K562 (cell line): Measurements from ENCODE around the gene FNDC4.

Source experiments
- CREB5 ChIP-seq: fragments of 250-450 bp; sonication (Bioruptor Pico); IDR thresholded peaks from 2 replicates; pipeline ENCODE4 v1.5.0; 2020; ENCODE audit warnings: mild to moderate bottlenecking
- EZH2 ChIP-seq: IDR thresholded peaks from 2 replicates; pipeline ENCODE4 v1.6.1; 2012; ENCODE audit warnings: low read depth, mild to moderate bottlenecking, inconsistent platforms, low read length, borderline replicate concordance
- HMGXB4 ChIP-seq: sonication (generic); formaldehyde crosslinking; IDR thresholded peaks from 2 replicates; pipeline ENCODE4 v1.8.1; 2023; ENCODE audit warnings: mild to moderate bottlenecking, missing genetic modification reagents
- SMARCA4 ChIP-seq: fragments of 450-650 bp; IDR thresholded peaks from 2 replicates; pipeline ENCODE4 v1.6.1; 2016
- SRF ChIP-seq, 2 experiments: fragments of 250-450, 450-650 bp in 1 of 2; sonication (Bioruptor Pico) in 1 of 2; sonication (generic) in 1 of 2; formaldehyde crosslinking; IDR thresholded peaks; 2 replicates each; pipeline versions ENCODE4 v1.5.0 to v1.5.1; 2020 to 2022; ENCODE audit warnings: mild to moderate bottlenecking in 1 of 2, missing genetic modification reagents in 1 of 2
- WHSC1 ChIP-seq: IDR thresholded peaks from one replicate; pipeline ENCODE4 v1.6.1; 2012; ENCODE audit warnings: low read length, control low read depth, inconsistent platforms
- ZNF592 ChIP-seq: fragments of 450-650 bp; IDR thresholded peaks from 2 replicates; pipeline ENCODE4 v1.6.1; 2017; ENCODE audit warnings: antibody characterized with exemption, mild to moderate bottlenecking

- TF ChIP-seq ZNF592 (0 out of 2 replicates have a peak, but pooled peaks have one; percentile 30), WHSC1 (no peak), EZH2 (no peak), SRF (CRISPR knock-in tag; IDR thresholded peaks at IDR 0.05) (no peak), CREB5 (no peak), SMARCA4 (peak; percentile 87; the same call in 1 of the 2 replicates), HMGXB4 (CRISPR knock-in tag) (no peak)
Observed at GRCh38 chr2:27527182-27527581, 32.2 kb upstream of the FNDC4 start.
